H1 (cell line): ENCODE results near the gene PBX3. TPM values are rescaled to one million over a fixed set of nuclear protein-coding genes. Genes with fewer than 3 reads are reported as not detected.
A peak's percentile ranks its signal among the peaks of the same experiment; 100 is the strongest.

Experiments
- CTBP2 ChIP-seq: IDR thresholded peaks from 2 replicates; pipeline ENCODE4 v1.7.0; 2011; ENCODE audit warnings: borderline replicate concordance, mild to moderate bottlenecking, moderate library complexity, mixed read lengths, low read length; ENCODE audit not compliant: insufficient read depth, insufficient read length
- HDAC2 ChIP-seq, 2 experiments: fragments of 300-600 bp in 1 of 2; sonication (generic) in 1 of 2; IDR thresholded peaks; 2 replicates each; pipeline ENCODE4 v1.6.1; 2011 to 2012; ENCODE audit warnings: low read depth in 2 of 2, low read length in 2 of 2, mild to moderate bottlenecking in 2 of 2, moderate library complexity in 2 of 2, borderline replicate concordance in 1 of 2, inconsistent platforms in 1 of 2
- HDAC6 ChIP-seq: IDR thresholded peaks from one replicate; pipeline ENCODE4 v1.7.1; 2012; ENCODE audit warnings: low read depth, mild to moderate bottlenecking, inconsistent platforms, low read length, moderate library complexity
- KDM4A ChIP-seq: IDR thresholded peaks from one replicate; pipeline ENCODE4 v1.7.1; 2012; ENCODE audit warnings: low read depth, mild to moderate bottlenecking, moderate library complexity, low read length, inconsistent platforms; ENCODE audit not compliant: severe bottlenecking
- SIN3A ChIP-seq, 2 experiments: IDR thresholded peaks in 1 of 2; conservative IDR thresholded peaks in 1 of 2; 2 replicates each; pipeline ENCODE4 v1.6.1; 2011 to 2012; ENCODE audit warnings: low read length in 2 of 2, improper control_type of control experiment in 1 of 2, low read depth in 1 of 2, mild to moderate bottlenecking in 1 of 2
- SP2 ChIP-seq: IDR thresholded peaks from 2 replicates; pipeline ENCODE4 v1.6.1; 2012; ENCODE audit warnings: mild to moderate bottlenecking, low read length, inconsistent platforms
- TAF1 ChIP-seq: IDR thresholded peaks from 2 replicates; pipeline ENCODE4 v1.6.1; 2011; ENCODE audit warnings: mild to moderate bottlenecking, low read depth, low read length
- TCF12 ChIP-seq: IDR thresholded peaks from 2 replicates; pipeline ENCODE4 v1.6.1; 2011; ENCODE audit warnings: low read depth, mild to moderate bottlenecking, low read length
- YY1 ChIP-seq: IDR thresholded peaks from 2 replicates; pipeline ENCODE4 v1.6.1; 2011; ENCODE audit warnings: low read depth, mild to moderate bottlenecking, low read length
- polyA plus RNA-seq, 7 experiments: library from polyadenylated mRNA; depleted of rRNA in 3 of 7; stranded (reverse) in 5 of 7; unstranded in 2 of 7; fragments of >200 nt in 5 of 7; fragments of 200-250 nt in 2 of 7; gene quantifications; 1 replicate in 5 of 7; 2 replicates in 1 of 7; 4 replicates in 1 of 7; pipeline versions ENCODE4 v1.2.1 to v1.2.3, GENCODE V29; 2011 to 2013; ENCODE audit warnings: missing spikeins in 2 of 7, mixed read lengths in 2 of 7
- total RNA-seq: library from RNA; stranded (reverse); fragmentation: NEBNext Ultra II Directional; extraction: Animal tissue kit (Norgen Biotek cat#: 25700); gene quantifications from 2 replicates; pipeline ENCODE4 v1.2.1, GENCODE V29; 2021
- TF ChIP-seq, protein P1 (sequence below): IDR thresholded peaks from 2 replicates; pipeline ENCODE4 v1.6.1; 2012; ENCODE audit warnings: inconsistent platforms

Gene PBX3
- total and polyA plus RNA-seq, 2 of the 8 experiments (the other 6 are each of a cell fraction or from before 2014, with no cell fraction given) = 22.7 to 44.3 TPM

DNA sequence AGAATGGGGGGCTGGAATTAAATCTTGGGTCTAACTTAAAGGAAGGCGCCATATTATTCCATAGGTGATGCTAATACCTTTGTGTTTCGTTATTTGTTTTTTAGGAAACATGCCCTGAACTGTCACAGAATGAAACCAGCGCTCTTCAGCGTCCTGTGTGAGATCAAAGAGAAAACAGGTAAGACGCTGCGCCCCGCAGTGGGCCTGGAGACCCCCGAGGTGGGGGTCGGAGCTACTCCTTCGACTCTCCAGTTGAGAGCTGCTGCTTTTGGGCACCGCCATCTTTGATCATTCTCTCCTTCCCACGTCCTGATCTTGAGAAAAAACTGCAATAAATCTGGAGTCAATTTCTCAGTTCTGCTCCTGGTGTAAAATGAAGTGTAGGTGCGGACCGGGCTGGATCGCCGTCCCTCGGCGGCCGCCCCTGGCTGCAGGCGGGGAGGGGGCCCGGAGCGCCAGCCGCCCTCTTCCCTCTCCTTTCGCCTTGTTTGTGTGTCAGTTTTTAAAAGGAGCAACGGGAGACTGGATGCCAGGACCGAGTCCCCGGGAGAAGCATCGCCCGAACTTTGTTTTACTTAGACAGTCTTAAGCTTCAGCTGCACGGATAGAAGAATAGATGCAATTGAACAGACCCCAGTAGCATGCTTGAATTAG is 1.4 kb downstream of the PBX3 start (continued):
- TF ChIP-seq HDAC2 (IDR thresholded peaks at IDR 0.05; ENCODE audit: borderline replicate concordance in 1 of 2, low read depth in 2 of 2, low read length in 2 of 2) (0 out of 4 replicates have a peak, but pooled peaks of 1 of the 2 experiments have one; percentile 10), KDM4A (peak; percentile 1), SP2 (no peak), TAF1 (peak; percentile 33), SIN3A (conservative IDR thresholded peaks at IDR 0.05 in 1 of 2, IDR thresholded peaks at IDR 0.05 in 1 of 2; ENCODE audit: low read depth in 1 of 2, low read length in 2 of 2) (0 out of 4 replicates have a peak, but pooled peaks of 1 of the 2 experiments have one; percentile 47), CTBP2 (no peak), YY1 (peak; percentile 84), TCF12 (no peak), HDAC6 (no peak)
- TF ChIP-seq, protein P1, sequence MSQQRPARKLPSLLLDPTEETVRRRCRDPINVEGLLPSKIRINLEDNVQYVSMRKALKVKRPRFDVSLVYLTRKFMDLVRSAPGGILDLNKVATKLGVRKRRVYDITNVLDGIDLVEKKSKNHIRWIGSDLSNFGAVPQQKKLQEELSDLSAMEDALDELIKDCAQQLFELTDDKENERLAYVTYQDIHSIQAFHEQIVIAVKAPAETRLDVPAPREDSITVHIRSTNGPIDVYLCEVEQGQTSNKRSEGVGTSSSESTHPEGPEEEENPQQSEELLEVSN = no peak
